Measurements from ENCODE around the gene GJB2. TPM values are rescaled to one million over a fixed set of nuclear protein-coding genes. Genes with fewer than 3 reads are reported as not detected.

The GJB2 gene
- total and polyA plus RNA-seq, 10 of the 15 experiments (the other 5 are each of a cell fraction or from before 2014, with no cell fraction given), result 0.07 to 0.59 (median 0.31) TPM; not detected in 1

- TF ChIP-seq PBX3 (IDR thresholded peaks at IDR 0.05; ENCODE audit: insufficient replicate concordance, low read depth, low read length) (no peak), IKZF1 (conservative IDR thresholded peaks at IDR 0.05) (no peak), BACH1 (IDR thresholded peaks at IDR 0.05; ENCODE audit: borderline replicate concordance) (no peak), ZBED1 (IDR thresholded peaks at IDR 0.05; ENCODE audit: borderline replicate concordance) (no peak), USF1 (IDR thresholded peaks at IDR 0.05; ENCODE audit: borderline replicate concordance, extremely low read length, insufficient read depth, low read depth, low read length) (no peak), ZBTB40 (IDR thresholded peaks at IDR 0.05; ENCODE audit: borderline replicate concordance) (no peak), STAT3 (IDR thresholded peaks at IDR 0.05; ENCODE audit: low read depth, low read length) (no peak), ZNF592 (IDR thresholded peaks at IDR 0.05) (no peak), HCFC1 (IDR thresholded peaks at IDR 0.05; ENCODE audit: low read length) (no peak), SP1 (IDR thresholded peaks at IDR 0.05; ENCODE audit: low read depth, low read length) (no peak), CHD4 (IDR thresholded peaks at IDR 0.05) (no peak), EP300 (IDR thresholded peaks at IDR 0.05; ENCODE audit: borderline replicate concordance in 1 of 2, control insufficient read depth in 1 of 2, low read depth in 2 of 2, low read length in 2 of 2) (no peak)
Observed at GRCh38 chr13:20232556-20233277, 40.0 kb upstream of the GJB2 start (continued).

Measured in GM12878 (cell line).